Panc1 (cell line): Measurements from ENCODE around the gene CCDC85A. TPM values are rescaled to one million over a fixed set of nuclear protein-coding genes. Genes with fewer than 3 reads are reported as not detected.

Experiments used
- ATAC-seq: fragments of 200-7000 bp; cut with Tn5 transposase; 2 replicates; pipeline ENCODE4 v1.9.1; 2020; ENCODE audit warnings: mild to moderate bottlenecking, moderate library complexity
- BruUV-seq: library from RNA; stranded (reverse); fragments of 400-500 nt; replicated peaks from 2 replicates; lab custom pipeline; 2021; lab: Mats Ljungman, UMichigan
- CTCF ChIA-PET: fragments of 300-600 bp; sonication (Branson Sonifier 250); formaldehyde crosslinking; loops from one replicate; lab custom pipeline; 2022; ENCODE audit warnings: antibody characterized with exemption; lab: Charles Lee
- POLR2A ChIA-PET: fragments of 300-600 bp; sonication (Branson Sonifier 250); formaldehyde crosslinking; loops from one replicate; lab custom pipeline; 2022; ENCODE audit warnings: antibody characterized with exemption; lab: Charles Lee
- DNase-seq: peaks from one replicate; pipeline ENCODE4 v3.0.0-alpha.2; 2010; ENCODE audit warnings: low read depth, low spot score
- H3K27ac ChIP-seq: 2 replicates; pipeline ENCODE4 v1.5.1; 2011; ENCODE audit warnings: mild to moderate bottlenecking, low read length, inconsistent platforms
- H3K27me3 ChIP-seq: fragments of 200-500 bp; sonication (Bioruptor generic); 2 replicates; pipeline ENCODE4 v1.6.0; 2014; ENCODE audit warnings: low read length, inconsistent platforms; ENCODE audit not compliant: control insufficient read depth, insufficient read depth
- H3K36me3 ChIP-seq: fragments of 200-500 bp; sonication (Bioruptor generic); 2 replicates; pipeline ENCODE4 v1.5.1; 2014; ENCODE audit warnings: inconsistent platforms, mild to moderate bottlenecking, low read length, moderate library complexity; ENCODE audit not compliant: control insufficient read depth, insufficient read depth
- H3K4me1 ChIP-seq: 2 replicates; pipeline ENCODE4 v1.5.1; 2011; ENCODE audit warnings: inconsistent platforms, mild to moderate bottlenecking, low read length, moderate library complexity; ENCODE audit not compliant: control insufficient read depth, insufficient read depth
- H3K4me3 ChIP-seq, 2 experiments: 2 replicates each; pipeline ENCODE4 v1.5.1; 2011 to 2012; ENCODE audit warnings: low read depth in 2 of 2, low read length in 2 of 2, mild to moderate bottlenecking in 2 of 2, inconsistent platforms in 1 of 2, moderate library complexity in 1 of 2
- H3K9me3 ChIP-seq: fragments of 200-500 bp; sonication (Bioruptor generic); 2 replicates; pipeline ENCODE4 v1.5.1; 2014; ENCODE audit warnings: low read depth, mild to moderate bottlenecking, inconsistent platforms, low read length, moderate library complexity; ENCODE audit not compliant: control insufficient read depth, insufficient read depth
- CTCF ChIP-seq: fragments of 450-650 bp; IDR thresholded peaks from 2 replicates; pipeline ENCODE4 v1.5.1; 2017; ENCODE audit warnings: mild to moderate bottlenecking
- POLR2AphosphoS5 ChIP-seq: IDR thresholded peaks from 2 replicates; pipeline ENCODE4 v1.6.1; 2012; ENCODE audit warnings: mild to moderate bottlenecking, low read depth, low read length, moderate library complexity
- SIN3A ChIP-seq: IDR thresholded peaks from 2 replicates; pipeline ENCODE4 v1.6.1; 2012; ENCODE audit warnings: low read depth, mild to moderate bottlenecking, low read length, moderate library complexity, borderline replicate concordance; ENCODE audit not compliant: insufficient read depth
- TCF7L2 ChIP-seq: IDR thresholded peaks from 2 replicates; pipeline ENCODE4 v1.6.1; 2011; ENCODE audit warnings: mild to moderate bottlenecking, low read depth, low read length, inconsistent platforms
- in situ Hi-C: cut with HindIII; loops from 2 replicates; pipeline ENCODE4 v1.10.0; 2016; ENCODE audit warnings: low sequenced_read_pairs, low pct_unique_long_range_greater_than_20kb
- intact Hi-C: fragments of 100-400 bp; cut with micrococcal nuclease; formaldehyde crosslinking; loops from one replicate; pipeline ENCODE4 v1.10.0; 2022; ENCODE audit not compliant: unreplicated experiment
- total RNA-seq: library from RNA; stranded (reverse); gene quantifications from one replicate; pipeline ENCODE4 v1.2.1, GENCODE V29; 2021; ENCODE audit not compliant: unreplicated experiment
- TF ChIP-seq, protein P1 (sequence below), 2 experiments: IDR thresholded peaks; 2 replicates each; pipeline ENCODE4 v1.6.1; 2011 to 2012; ENCODE audit warnings: low read depth in 2 of 2, control low read depth in 1 of 2, low read length in 1 of 2, mild to moderate bottlenecking in 1 of 2, moderate library complexity in 1 of 2; ENCODE audit not compliant: insufficient read depth in 1 of 2

The CCDC85A gene
- total RNA-seq, 1 experiment from 2014 or later = 0.05 TPM

GRCh38 chr2:56285224-56285623 lies 101.4 kb downstream of the CCDC85A start:
- DNase-seq (no peak), ATAC-seq (no peak)
- intact Hi-C loops = no loop called here
- no TSS peak for BruUV-seq
- TF ChIP-seq CTCF (no peak), POLR2AphosphoS5 (no peak), TCF7L2 (no peak), SIN3A (no peak)
- TF ChIP-seq, protein P1, sequence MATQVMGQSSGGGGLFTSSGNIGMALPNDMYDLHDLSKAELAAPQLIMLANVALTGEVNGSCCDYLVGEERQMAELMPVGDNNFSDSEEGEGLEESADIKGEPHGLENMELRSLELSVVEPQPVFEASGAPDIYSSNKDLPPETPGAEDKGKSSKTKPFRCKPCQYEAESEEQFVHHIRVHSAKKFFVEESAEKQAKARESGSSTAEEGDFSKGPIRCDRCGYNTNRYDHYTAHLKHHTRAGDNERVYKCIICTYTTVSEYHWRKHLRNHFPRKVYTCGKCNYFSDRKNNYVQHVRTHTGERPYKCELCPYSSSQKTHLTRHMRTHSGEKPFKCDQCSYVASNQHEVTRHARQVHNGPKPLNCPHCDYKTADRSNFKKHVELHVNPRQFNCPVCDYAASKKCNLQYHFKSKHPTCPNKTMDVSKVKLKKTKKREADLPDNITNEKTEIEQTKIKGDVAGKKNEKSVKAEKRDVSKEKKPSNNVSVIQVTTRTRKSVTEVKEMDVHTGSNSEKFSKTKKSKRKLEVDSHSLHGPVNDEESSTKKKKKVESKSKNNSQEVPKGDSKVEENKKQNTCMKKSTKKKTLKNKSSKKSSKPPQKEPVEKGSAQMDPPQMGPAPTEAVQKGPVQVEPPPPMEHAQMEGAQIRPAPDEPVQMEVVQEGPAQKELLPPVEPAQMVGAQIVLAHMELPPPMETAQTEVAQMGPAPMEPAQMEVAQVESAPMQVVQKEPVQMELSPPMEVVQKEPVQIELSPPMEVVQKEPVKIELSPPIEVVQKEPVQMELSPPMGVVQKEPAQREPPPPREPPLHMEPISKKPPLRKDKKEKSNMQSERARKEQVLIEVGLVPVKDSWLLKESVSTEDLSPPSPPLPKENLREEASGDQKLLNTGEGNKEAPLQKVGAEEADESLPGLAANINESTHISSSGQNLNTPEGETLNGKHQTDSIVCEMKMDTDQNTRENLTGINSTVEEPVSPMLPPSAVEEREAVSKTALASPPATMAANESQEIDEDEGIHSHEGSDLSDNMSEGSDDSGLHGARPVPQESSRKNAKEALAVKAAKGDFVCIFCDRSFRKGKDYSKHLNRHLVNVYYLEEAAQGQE (IDR thresholded peaks at IDR 0.05; ENCODE audit: insufficient read depth in 1 of 2, low read depth in 2 of 2, low read length in 1 of 2) = no peak
- no peak overlapping the region for H3K4me3 ChIP-seq
- H3K4me1 ChIP-seq = no peaks in the 10 kb centered on the region
- no peak overlapping the region for H3K27ac ChIP-seq
- POLR2A ChIA-PET = interaction anchor here (0.6 kb wide), 1 partner anchor 280 kb away, joined by 4 read pairs; no protein-coding TSS in a partner anchor
- CTCF ChIA-PET = no interaction called here
- in situ Hi-C loops = no loop called here
- H3K27me3 ChIP-seq = no peaks in the 10 kb centered on the region
- no peaks in the 10 kb centered on the region for H3K36me3 ChIP-seq
- no peaks in the 10 kb centered on the region for H3K9me3 ChIP-seq

GRCh38 chr2:56286936-56287335 lies 103.1 kb downstream of the CCDC85A start:
- no peak for DNase-seq
- ATAC-seq = no peak
- Histone ChIP-seq H3K4me3 (no peak overlapping the region), H3K36me3 (no peaks in the 10 kb centered on the region), H3K4me1 (no peaks in the 10 kb centered on the region), H3K27me3 (no peaks in the 10 kb centered on the region), H3K27ac (no peak overlapping the region), H3K9me3 (no peaks in the 10 kb centered on the region)
- TF ChIP-seq, protein P1 (IDR thresholded peaks at IDR 0.05; ENCODE audit: insufficient read depth in 1 of 2, low read depth in 2 of 2, low read length in 1 of 2) = no peak
- no peak for TF ChIP-seq CTCF
- TF ChIP-seq SIN3A = no peak
- TF ChIP-seq POLR2AphosphoS5 = no peak
- no peak for TF ChIP-seq TCF7L2
- in situ Hi-C loops = no loop called here
- ChIA-PET CTCF (no interaction called here), POLR2A (no interaction called here)
- intact Hi-C loops = no loop called here
- no TSS peak for BruUV-seq
